HT-29 (cell line): ENCODE data around the gene KCTD3. TPM values are rescaled to one million over a fixed set of nuclear protein-coding genes. Genes with fewer than 3 reads are reported as not detected.
A peak's percentile ranks its signal among the peaks of the same experiment; 100 is the strongest.

Experiments
- DNase-seq: peaks from one replicate; pipeline ENCODE4 v3.0.0-alpha.2; 2015; ENCODE audit warnings: low spot score
- total RNA-seq: library from RNA; depleted of rRNA; stranded (reverse); fragments of >200 nt; shearing (Covaris generic); gene quantifications from 2 replicates; pipeline ENCODE4 v1.2.3, GENCODE V29; 2014

KCTD3 gene
- total RNA-seq, 1 experiment from 2014 or later, result 20.8 TPM

DNA sequence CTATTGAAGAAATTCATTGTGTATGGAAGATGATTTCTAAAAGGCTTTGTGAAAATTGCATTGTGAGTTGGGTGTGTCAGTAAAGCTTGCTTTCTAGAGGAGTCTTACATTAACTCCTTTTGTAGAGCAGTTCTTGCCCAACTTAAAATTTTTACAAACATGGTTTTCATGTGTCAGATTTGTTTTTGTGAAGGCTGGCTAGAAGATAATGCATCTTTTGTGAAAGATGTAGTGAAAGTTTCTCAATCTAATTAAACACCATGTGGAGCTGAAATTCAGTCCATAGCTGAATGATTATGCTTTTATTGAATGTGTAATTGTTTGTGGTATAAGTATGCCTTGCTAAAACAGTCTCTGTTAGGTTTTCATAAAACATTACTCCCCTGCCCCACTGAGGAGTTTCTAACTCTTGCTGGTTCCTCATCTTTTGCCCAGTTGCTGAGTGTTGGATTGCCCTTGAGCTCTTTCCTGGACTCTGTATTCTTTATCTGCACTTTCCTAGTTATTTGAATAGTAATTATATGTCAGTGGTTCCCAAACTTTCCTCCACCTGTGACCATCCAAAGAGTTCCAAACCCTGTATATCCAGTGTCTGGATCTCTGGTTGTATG lies 38.0 kb downstream of the KCTD3 start:
- no peak for DNase-seq

DNA sequence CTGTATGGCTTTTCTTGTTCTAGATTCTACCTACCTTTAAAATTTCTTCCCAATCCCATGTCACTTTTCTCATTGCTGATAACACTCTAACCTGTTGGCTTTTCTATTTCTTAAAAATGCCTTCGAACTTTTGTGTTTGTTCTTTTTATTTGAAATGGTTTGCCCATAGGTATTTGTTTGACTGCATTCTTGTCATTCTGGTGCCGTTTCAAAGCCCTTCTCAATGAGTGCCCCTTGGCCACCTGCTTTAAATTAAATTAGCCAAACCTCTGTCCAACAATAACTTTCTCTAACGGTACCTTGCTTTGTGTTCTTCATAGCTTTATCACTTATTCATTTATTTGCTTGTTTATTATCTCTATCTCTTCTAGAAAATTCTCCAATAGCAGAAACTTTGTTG lies 38.9 kb downstream of the KCTD3 start:
- DNase-seq, result no peak

DNA sequence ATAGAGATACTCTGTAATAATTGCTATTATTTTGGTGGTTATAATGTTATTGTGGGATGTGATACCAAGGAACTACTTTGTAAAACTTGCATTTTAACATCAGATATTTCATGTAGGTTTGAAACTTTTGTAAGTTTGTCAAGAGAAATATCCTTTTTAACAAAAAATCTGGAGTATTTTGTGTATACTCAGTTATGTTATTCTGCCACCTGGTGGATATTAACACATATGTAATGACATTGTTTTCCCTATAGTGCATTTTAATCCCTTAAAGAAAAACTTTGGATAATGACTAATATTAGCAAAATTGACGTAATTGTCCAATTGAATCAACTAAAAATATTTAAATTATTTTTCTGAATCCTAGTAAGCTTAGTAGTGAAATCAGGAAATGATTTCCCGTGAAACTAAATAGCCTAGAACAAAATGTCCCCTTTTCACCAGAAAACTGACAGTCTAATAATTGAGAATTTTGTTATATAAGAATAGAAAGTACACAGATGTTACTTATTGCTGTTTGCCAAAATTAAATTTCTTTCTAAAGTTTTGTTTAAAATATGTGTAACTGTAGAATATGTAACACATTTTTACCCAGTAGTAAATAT lies 39.6 kb downstream of the KCTD3 start:
- no peak for DNase-seq

DNA sequence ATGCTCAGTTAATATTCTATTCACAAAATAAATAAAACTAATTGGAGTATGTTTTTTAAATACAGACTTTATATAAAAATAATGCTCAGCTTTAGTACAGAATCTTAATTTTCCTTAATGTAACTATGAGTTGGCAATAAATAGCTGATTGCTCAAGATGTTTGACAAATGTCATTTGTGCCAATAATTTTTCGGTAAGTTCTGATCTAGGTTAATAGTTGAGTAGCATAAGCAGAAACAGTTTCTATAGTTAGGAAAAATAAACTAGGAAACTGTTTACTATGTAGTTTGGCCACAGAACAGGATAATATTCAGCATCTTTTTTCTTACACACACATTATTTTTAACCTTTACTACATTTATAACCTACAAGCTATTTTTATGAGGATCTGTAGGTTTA lies 40.3 kb downstream of the KCTD3 start:
- DNase-seq, result no peak

DNA sequence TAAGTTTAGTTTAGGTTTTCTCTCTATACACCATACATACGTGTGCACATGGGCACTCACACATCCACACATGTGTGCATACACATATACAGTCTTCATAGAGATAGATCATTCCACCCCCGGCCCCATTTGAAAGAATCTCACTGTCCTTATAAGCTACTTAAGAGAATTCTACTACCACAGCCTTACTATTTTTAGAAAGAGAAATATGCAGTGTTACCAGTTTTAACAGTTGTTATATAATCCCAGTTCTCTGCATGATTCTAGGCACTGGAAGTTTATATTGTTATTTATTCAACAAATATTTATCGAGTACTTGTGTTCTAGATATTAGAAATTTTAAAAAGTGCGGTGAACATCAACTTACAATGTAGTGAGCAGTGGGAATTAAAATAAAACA lies 41.5 kb downstream of the KCTD3 start:
- DNase-seq, result no peak

DNA sequence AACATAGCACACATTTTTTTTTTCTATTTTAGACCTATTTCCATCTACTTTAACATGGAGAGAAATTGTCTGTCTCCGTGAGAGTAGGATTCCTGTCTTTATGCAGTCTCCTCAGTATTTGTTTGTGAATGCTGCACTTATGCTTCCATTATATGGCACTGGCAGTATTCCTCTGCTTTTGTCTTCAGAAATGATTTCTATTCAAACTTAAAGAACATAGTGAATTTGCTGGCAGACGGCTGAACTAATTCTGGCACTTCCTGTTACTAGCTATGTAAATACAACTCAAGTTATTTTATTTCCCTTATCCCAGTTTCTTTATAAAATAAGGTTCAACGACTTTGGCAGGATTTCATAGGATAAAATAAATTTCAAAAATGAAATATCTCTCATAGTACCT lies 45.3 kb downstream of the KCTD3 start:
- no peak for DNase-seq

DNA sequence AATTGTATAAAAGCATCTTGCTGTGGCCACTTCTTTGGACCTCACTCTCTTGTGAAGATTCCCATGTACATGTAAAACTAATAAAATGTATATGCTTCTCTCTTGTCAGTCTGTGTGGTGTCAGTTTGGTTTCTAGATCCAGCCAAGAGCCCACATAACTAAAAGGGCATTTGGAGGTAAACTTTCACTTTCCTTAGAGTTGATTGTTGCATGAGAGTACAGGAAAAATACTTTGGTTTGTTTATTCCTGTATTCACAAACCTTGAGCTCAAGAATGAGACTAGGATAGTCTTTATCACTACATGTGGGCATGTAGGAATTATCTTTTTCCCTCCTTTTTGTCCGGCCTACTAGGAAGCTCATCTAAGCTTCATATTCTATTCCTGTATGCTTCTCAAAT lies 50.9 kb downstream of the KCTD3 start:
- DNase-seq, result no peak

DNA sequence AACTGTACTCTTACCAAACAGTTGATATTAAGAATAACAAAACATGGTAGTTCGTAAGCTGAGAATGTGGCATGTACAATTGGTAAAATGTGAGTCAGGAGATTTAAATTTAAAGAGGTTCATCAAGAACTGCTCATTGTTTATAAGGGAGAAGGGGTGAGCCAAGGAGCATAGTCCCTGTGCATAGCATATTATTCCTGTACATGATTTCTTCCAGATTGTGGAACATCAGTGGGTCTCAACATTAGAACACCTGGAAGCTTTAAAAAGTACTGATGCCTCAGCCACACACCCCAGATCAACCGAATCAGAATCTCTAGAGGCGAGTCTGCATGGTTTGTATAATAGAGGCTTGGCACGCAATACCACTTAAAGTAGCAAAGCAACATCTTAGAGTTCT lies 56.1 kb downstream of the KCTD3 start:
- no peak for DNase-seq

DNA sequence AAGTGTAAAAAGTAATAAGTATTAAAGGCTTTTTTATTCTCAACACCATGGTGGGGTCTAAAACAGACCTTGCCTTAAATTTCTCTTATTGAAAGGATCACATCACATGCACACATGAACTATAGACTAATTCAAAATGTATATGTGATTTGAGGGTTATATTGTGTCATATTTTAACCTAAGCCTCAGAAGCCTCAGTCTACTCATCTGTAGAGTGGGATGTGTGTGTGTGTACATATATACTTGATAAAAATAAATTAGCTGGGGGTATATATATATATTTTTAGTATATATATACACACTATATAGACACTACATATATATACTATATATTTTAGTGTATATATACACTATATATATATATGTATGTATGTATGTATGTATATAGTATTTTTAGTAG lies 58.8 kb downstream of the KCTD3 start:
- no peak for DNase-seq

DNA sequence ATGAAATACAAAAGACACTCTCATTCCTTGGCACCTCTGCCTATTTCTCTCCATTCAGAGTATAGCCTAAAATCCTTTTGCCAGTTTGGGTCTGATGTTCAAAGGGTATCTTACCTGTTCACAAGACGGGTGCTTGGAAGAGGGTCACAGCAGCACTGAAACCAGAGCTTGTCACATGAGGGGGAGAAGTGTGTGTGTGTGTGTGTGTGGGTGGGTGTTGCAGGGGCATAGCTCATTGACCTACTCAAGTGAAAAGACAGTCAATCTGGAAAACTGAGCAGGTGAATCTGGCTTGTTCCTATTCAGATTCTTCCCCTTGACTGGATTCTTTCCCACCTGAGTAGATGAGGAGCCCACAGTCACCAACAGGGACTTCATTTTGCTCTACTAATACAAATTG lies 63.9 kb downstream of the KCTD3 start:
- no peak for DNase-seq

DNA sequence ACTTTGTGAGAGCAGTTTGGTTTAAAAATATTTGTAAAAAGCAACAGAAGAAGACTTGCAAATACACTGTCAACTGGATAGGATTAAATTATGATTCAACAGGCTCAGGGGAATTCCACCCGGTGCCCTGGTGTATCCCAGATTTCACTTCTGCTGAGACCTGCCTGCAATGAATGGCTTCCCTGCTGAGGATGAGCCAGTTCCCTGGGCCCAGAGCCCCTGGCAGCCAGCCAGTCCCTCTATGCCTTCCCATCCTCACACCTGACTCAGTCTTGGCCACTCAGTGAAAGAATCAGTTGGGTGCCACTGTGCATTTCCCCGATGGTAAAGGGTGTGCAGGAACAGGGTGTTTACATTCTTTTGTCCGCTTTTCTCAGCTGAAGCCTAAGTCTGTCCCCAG lies 64.4 kb downstream of the KCTD3 start:
- no peak for DNase-seq

DNA sequence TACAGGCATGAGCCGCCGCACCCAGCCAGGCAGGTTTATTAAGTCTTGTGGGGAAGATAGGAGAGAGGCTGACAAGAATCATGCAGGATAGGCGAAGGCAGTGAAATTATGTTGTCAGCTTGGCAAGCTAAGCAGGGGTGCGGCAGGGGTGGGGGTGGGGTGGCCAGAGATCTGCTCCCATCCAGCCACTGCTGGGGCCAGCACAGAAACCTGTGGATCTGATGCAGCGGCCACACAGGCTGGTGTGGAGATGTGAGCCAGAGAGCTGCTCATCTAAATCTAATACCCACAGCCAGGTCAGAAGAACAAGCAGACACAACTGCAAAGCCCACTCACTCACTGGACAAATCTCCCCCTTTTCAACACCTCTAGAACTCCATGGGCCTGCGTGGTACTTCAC lies 68.7 kb downstream of the KCTD3 start:
- peak; percentile 48 for DNase-seq

DNA sequence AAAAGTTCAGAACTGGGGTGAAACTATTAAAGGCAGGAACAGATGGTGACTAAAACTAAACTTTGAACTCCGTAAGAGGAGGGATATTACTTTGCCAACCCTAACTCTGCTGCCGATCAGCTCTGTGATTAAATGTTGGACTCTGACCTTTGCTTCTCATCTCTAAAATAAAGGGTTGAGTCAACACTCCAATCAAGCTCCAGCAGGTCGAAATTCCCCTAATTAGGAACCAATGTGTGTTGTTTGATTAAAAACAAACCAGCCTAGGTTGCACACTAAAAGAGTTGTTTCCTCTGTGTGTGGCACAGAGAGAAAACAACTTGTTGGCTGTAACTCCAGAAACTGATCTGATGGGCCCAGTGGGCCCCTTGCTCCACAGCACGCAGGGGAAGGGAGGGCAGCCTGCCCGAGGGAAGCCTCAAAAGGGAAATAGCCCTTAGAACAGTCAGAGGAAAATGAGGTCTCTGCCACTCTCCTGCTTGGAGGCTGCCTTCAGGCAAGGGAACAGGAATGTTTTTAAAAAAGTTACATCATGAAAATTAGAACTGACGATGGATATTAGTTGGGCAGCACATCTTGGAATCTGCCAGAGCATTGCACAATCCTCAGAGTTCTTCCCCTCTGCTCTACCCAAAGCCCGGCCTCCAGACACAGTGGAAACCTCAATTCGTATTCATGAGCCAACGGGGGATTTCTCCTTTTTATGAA lies 69.3 kb downstream of the KCTD3 start:
- DNase-seq, result peak; percentile 56

DNA sequence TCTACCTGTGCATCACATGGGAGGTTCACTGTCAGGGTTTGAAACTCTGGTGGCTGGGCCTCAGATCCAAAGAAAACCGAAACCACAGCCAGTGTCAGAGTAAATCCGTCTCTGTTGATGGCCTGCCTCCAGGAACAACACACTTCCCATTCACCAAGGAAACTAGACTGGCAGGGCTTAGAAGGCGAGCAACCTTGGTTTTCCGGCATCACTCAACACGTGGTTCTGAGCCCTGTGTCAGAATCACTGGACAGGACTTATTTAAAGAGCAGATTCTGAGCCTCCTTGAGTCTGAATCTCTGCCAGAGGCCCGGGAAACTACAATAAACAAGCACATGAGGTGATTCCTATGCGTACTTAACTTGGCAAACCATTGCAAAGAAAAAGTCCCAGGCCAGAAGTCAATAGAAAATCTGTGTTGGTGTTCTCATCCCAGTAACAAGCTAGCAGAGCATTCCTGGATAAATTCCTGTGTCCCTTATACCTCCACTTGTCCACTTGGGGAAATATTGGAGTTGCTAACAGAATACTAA lies 70.0 kb downstream of the KCTD3 start:
- peak; percentile 26 for DNase-seq

DNA sequence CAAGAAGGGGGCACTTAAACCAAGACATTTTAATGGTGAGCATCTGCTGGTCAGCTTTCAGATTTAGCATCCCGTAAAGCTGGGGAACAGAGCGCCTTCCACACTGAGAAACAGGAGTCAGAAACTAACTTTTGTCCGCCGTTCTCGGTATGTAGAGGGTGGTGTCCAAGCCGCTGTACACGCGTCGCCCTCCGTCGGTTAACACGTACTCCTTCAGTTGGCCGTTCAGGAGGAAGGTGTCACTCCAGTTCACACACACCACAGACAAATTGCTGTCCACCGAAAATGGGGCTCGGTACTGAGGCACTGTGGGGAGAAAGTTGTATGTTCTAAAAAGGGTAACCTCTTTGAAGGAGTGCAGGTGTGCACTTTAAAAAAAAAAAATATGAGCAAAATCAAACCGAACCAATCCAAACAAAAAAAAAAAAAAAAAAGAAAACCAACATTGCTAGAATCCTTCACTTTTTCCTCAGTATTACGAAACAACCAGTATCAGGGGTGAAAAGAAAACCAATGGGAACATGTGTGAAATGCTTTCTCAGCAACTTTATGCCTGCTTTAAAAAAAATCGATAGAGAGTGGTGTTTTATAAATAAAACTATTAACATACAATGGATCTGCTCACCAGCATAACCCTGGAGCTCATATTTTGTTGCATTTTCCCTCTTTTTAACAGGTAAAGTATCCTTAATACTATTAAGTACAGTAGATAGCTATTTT lies 73.5 kb downstream of the KCTD3 start:
- no peak for DNase-seq

DNA sequence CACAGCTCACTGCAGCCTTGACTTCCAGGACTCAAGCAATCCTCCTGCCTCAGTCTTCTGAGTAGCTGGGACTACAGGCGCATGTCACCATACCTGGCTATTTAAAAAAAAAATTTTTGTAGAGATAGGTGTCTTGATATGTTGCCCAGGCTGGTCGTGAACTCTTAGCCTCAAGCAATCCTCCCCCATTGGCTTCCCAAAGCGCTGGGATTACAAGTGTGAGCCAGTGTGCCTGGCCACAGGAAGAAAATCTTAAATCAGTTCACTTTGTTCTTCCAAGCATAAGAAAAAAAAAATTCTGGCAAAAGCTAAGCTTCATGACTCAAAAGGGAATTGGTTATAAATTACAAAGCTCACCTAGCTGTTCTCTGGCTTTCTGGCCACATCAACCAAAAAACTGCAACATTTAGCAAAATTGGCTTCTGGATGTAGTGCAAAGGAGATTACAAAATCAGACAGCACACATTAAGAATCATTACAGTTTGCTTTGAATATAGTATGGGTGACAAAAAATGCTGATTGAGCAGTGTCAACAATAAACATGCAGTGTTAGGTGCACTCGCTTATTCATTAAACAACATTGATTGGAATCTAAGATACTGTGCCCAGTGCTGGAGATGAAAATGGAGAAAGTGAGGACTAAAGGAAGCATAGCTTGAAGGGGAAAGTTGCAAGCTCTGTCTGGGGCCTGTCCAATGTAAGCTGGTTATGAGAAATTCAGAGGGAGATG lies 76.7 kb downstream of the KCTD3 start:
- no peak for DNase-seq

DNA sequence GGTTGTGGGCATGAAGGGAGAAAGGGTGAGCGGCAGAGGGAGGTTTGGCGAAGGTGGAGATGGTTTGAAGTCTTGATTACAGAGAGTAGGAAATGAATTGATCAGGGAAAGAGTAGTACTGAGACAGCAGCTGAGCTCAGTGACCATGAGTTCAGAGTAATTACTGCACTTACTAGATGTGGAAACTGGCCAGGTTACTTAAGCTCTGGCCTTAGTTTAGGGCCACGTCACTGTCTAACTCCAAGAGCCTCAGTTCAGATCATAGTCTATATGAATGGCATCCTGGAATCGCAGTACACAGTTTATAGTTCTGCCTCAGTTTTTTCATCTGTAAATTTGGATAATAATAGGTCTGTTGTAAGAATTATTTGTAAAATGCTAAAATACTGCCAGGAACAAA lies 78.1 kb downstream of the KCTD3 start:
- DNase-seq, result no peak

DNA sequence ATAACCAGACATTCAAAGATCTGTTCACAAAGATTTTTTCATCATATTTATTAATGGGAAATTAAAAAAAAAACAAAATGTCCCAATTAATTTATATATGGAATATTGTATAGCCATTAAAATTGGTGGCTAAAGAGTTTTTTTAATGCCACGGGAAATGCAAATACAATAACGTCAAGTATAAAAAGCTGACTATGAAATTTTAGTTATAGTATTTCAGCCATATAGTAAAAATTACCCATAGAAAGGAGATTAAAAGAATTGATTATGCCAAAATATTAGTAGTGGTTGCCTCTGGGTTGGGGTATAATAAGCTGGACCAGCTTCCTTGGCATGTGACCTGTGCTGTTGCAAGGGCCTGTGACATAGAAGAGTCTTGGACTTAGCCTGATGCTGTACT lies 78.8 kb downstream of the KCTD3 start:
- DNase-seq, result no peak

DNA sequence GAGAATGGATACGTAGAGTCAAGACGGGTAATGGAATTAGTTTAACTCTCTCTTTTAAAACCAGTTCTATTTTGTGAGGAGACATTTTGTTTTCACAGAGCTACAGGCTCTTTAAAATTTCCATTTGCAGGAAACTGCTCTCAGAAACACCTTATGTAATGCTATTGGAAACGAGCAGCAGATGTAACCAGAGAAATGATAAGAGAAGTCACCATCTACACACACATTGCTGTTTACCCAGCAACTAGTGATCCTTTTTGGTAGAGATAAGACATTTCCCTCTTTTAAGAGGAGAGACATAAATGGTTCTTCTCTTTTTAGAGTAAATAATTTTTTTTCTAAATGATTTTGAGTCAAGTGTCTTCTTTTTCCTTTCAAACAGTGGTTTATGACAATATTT lies 80.6 kb downstream of the KCTD3 start:
- DNase-seq, result no peak

DNA sequence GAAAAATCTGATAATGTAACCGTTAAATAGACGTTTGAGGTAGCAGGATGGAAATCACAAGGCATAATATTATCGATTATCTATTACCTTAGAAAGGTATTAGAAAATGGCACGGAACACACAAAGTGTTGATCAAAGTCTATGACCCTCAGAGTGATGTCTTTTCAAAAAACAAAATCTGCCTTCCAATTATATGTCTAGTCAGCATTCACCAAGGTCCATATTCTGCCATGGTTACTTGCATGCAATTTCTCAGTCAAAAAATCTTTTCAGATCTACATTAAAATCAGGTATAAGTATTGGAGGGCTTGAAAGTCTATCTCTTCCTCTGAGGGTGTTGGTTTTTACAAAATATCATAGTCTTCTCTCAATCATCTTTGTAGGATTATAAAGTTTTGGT lies 81.9 kb downstream of the KCTD3 start:
- no peak for DNase-seq

DNA sequence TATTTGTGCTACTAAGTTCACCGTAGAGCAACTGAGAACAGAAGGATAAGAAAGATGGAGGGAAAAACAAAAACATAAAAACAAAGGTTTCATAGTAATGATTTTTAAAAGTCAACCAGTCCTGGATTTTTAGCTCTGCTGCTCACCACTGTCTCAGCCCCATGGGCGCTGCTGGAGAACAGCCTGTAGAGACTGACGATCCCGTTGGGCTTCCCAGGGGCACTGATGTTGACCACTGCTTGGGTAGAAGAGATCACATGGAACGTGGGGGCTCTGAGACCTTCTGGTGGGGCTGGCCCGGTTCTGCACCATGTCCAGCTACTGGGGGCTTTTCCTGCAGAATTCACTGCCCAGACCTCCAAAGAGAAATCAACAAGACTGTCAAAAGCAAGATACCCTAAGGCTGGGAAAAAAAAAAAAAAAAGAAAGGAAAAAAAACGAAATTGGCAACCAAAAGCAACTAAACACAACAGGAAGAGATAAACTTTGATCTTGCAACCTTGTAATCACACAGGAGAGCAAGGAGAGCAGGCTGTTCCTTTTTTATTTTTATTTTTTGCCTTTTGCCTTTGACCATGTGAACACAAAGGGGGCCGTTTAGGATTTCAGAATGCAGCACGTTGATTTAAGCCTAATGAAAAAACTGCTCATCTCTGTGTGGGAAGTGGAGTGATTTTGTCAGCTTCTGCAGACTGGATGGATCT lies 83.5 kb downstream of the KCTD3 start:
- no peak for DNase-seq
